Peyer's patch (tissue), 4 donors: ENCODE data around the gene TGFB1. TPM values are rescaled to one million over a fixed set of nuclear protein-coding genes. Genes with fewer than 3 reads are reported as not detected.

Experiments used
- DNase-seq, 3 donors: peaks; one replicate each; pipeline ENCODE4 v3.0.0-alpha.2; 2017 to 2019
- H3K27ac ChIP-seq, 4 donors: fragments of 200-600 bp; sonication (generic); one replicate each; pipeline ENCODE4 v1.5.1; 2016 to 2019
- H3K27me3 ChIP-seq, 2 donors: fragments of 200-600 bp; sonication (generic); one replicate each; pipeline ENCODE4 v1.5.1; 2019
- H3K36me3 ChIP-seq, 3 donors: fragments of 200-600 bp; sonication (generic); one replicate each; pipeline ENCODE4 v1.5.1; 2016 to 2019
- H3K4me1 ChIP-seq, 4 donors: fragments of 200-600 bp; sonication (generic); one replicate each; pipeline ENCODE4 v1.5.1; 2016 to 2019
- H3K4me3 ChIP-seq, 4 donors: fragments of 200-600 bp; sonication (generic); 1 replicate in 3 of 4; 2 replicates in 1 of 4; pipeline ENCODE4 v1.5.1; 2016 to 2019; ENCODE audit warnings: mild to moderate bottlenecking in 1 of 4
- H3K9me3 ChIP-seq, 4 donors: fragments of 200-600 bp; sonication (generic); one replicate each; pipeline ENCODE4 v1.5.1; 2016 to 2019; ENCODE audit warnings: mild to moderate bottlenecking in 1 of 4
- CTCF ChIP-seq, 6 experiments: fragments of 450-650 bp in 4 of 6; fragments of 200-600 bp in 2 of 6; sonication (generic) in 1 of 6; IDR thresholded peaks; one replicate each; pipeline ENCODE4 v1.5.1; 2017 to 2019; ENCODE audit warnings: antibody characterized with exemption in 6 of 6, mild to moderate bottlenecking in 3 of 6, moderate library complexity in 1 of 6
- POLR2A ChIP-seq, 2 donors: fragments of 450-650 bp; IDR thresholded peaks; one replicate each; pipeline ENCODE4 v1.5.1; 2017; ENCODE audit warnings: antibody characterized with exemption in 2 of 2, mild to moderate bottlenecking in 2 of 2, moderate library complexity in 2 of 2
- total RNA-seq, 4 donors: library from RNA; depleted of rRNA; stranded (reverse); fragments of >200 nt; gene quantifications; one replicate each; pipeline ENCODE4 v1.1.0, GENCODE V29; 2016

TGFB1 gene
- total RNA-seq, 4 donors from 2014 or later: 6.8 to 80.9 (median 22.9) TPM

GRCh38 chr19:41305927-41306793, 47.6 kb downstream of the TGFB1 start:
- no peak for DNase-seq
- H3K4me3 ChIP-seq: no peak overlapping the region
- no peak for TF ChIP-seq POLR2A (IDR thresholded peaks at IDR 0.05)
- no peak for TF ChIP-seq CTCF (IDR thresholded peaks at IDR 0.05)
- H3K36me3 ChIP-seq: peaks cover 0 to 55% (median 0%) of the 10 kb centered on the region in 3 donors
- no peaks in the 10 kb centered on the region for H3K9me3 ChIP-seq
- peak overlapping the region; percentile 47 to 97 (median 86) for H3K27ac ChIP-seq
- H3K4me1 ChIP-seq: peaks cover 0 to 24% (median 23%) of the 10 kb centered on the region in 4 donors
- no peaks in the 10 kb centered on the region for H3K27me3 ChIP-seq

GRCh38 chr19:41304706-41305483, 48.8 kb downstream of the TGFB1 start:
- H3K27ac ChIP-seq: peak overlapping the region in 3 of 4 donors; percentile 60 to 93 (median 82)
- no peak overlapping the region for H3K4me3 ChIP-seq

DNA sequence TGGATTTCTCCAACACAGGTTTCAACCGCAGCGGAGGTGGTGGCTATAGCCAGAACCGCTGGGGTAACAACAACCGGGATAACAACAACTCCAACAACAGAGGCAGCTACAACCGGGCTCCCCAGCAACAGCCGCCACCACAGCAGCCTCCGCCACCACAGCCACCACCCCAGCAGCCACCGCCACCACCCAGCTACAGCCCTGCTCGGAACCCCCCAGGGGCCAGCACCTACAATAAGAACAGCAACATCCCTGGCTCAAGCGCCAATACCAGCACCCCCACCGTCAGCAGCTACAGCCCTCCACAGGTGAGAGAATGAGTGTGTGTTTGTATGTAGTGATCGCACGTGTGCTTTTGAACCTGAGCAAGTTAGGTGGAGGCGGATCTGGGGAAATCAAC, 49.8 kb downstream of the TGFB1 start:
- TF ChIP-seq POLR2A (IDR thresholded peaks at IDR 0.05) (no peak), CTCF (IDR thresholded peaks at IDR 0.05) (no peak)
- Histone ChIP-seq H3K27ac (peak overlapping the region in 3 of 4 donors; percentile 60 to 93 (median 82)), H3K36me3 (peaks cover 0 to 70% (median 0%) of the 10 kb centered on the region in 3 donors), H3K4me1 (peaks cover 0 to 30% (median 29%) of the 10 kb centered on the region in 4 donors), H3K9me3 (no peaks in the 10 kb centered on the region), H3K27me3 (no peaks in the 10 kb centered on the region), H3K4me3 (no peak overlapping the region)
- peak in 1 of 3 donors; percentile 27 for DNase-seq

More at GRCh38 chr19:41304706-41305483, 48.8 kb downstream of the TGFB1 start:
- peaks cover 0 to 26% (median 23%) of the 10 kb centered on the region in 4 donors for H3K4me1 ChIP-seq
- no peak for TF ChIP-seq POLR2A (IDR thresholded peaks at IDR 0.05)
- no peak for TF ChIP-seq CTCF (IDR thresholded peaks at IDR 0.05)
- peak in 1 of 3 donors; percentile 37 for DNase-seq
- no peaks in the 10 kb centered on the region for H3K27me3 ChIP-seq
- peaks cover 0 to 67% (median 0%) of the 10 kb centered on the region in 3 donors for H3K36me3 ChIP-seq
- no peaks in the 10 kb centered on the region for H3K9me3 ChIP-seq

- H3K27me3 ChIP-seq: no peaks in the 10 kb centered on the region
- peaks cover 0 to 34% (median 30%) of the 10 kb centered on the region in 4 donors for H3K4me1 ChIP-seq
- TF ChIP-seq CTCF (IDR thresholded peaks at IDR 0.05) (no peak), POLR2A (IDR thresholded peaks at IDR 0.05) (no peak)
- H3K36me3 ChIP-seq: peaks cover 0 to 75% (median 0%) of the 10 kb centered on the region in 3 donors
- H3K9me3 ChIP-seq: no peaks in the 10 kb centered on the region
- H3K27ac ChIP-seq: peak overlapping the region; percentile 55 to 93 (median 71)
- peak overlapping the region in 3 of 4 donors; percentile 11 to 26 (median 24) for H3K4me3 ChIP-seq
- DNase-seq: peak; percentile 62 to 91 (median 89)
Observed at GRCh38 chr19:41302624-41303351, 50.9 kb downstream of the TGFB1 start.

- no peak for TF ChIP-seq POLR2A (IDR thresholded peaks at IDR 0.05)
- no peak for TF ChIP-seq CTCF (IDR thresholded peaks at IDR 0.05)
- Histone ChIP-seq H3K27me3 (no peaks in the 10 kb centered on the region), H3K27ac (peak overlapping the region in 3 of 4 donors; percentile 86 to 93 (median 88)), H3K4me3 (no peak overlapping the region), H3K9me3 (no peaks in the 10 kb centered on the region), H3K36me3 (peaks cover 0 to 84% (median 0%) of the 10 kb centered on the region in 3 donors), H3K4me1 (peaks cover 0 to 50% (median 37%) of the 10 kb centered on the region in 4 donors)
- peak in 1 of 3 donors; percentile 13 for DNase-seq
Observed at GRCh38 chr19:41300555-41300954, 53.2 kb downstream of the TGFB1 start.
